HG03521 (cell line): ENCODE measurements around the gene PARP2.
"Not testable (repeated sequence)": the region's sequence is repeated elsewhere in the genome, so short reads cannot be mapped to it uniquely, and the experiment has no call there.

Experiments
- ATAC-seq: cut with Tn5 transposase; IDR thresholded peaks from one replicate; pipeline ENCODE4 v1.9.1; 2021; ENCODE audit warnings: mild to moderate bottlenecking, moderate library complexity; ENCODE audit not compliant: unreplicated experiment

PARP2 gene

GRCh38 chr14:20343092-20343861 lies at the start of gene PARP2:
PARP2 (plus strand) TSS chr14:20343635; CDS start chr14:20343642, 7 bp downstream.
- peak; percentile 89 for ATAC-seq

DNA sequence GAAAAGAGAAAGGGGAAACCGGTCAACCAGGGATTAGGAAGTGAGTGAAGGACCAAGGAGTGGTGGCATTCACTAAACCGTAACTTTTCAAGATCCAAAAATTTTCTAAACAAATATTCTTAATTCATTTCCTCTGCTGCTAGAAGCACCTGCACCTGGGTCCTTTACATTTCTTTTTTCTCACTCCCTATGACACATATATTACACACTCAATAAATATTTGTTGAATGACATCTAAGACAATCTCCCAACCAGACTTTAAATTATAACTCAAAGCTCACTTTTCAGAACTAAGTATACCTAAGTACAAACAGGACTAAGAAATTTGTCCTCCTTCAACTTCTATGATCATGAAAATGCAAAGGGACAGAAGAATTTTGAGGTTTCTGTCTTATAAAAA lies 48.8 kb upstream of the PARP2 start:
- no peak for ATAC-seq

- peak; percentile 70 for ATAC-seq
These were observed 48.4 kb upstream of the PARP2 start for GRCh38 chr14:20295067-20295466.

DNA sequence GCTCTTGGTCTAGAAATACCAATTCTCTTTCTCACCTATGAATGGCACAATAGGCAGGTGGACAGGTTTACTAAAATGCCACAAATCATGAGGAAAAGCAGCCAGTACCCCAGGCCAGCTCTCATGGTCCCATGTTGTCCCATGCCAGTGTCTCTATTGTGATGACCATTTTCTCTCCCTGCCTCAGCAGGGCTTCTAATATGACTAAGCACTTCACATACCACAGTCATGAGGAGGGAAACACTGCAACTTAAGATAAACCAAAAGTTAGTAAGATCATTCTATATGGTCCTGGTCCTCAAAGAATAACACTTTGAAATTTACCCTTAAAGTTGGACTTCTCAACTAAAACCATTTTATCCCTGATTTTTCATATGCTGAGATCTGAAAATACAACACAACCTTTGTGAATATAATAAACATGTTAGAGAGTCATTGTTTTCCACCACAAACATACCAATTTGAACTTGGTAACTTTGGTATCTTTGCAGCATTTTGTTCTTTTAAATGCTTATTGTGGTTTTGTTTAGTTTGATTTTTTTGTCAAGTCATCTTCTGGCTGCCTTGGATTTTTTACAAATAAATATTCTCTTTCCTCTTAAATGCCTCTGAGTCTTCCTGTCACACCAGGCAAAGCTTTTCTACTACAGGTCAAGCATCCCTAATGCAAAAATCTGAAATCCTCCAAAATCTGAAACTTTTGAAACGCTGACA lies 41.2 kb upstream of the PARP2 start:
- ATAC-seq = no peak

- peak; percentile 94 for ATAC-seq
These were observed 38.0 kb upstream of the PARP2 start, which contains the start of gene TTC5 for GRCh38 chr14:20305265-20306078. TTC5 (minus strand) TSS chr14:20305951; CDS start chr14:20305937, 14 bp downstream.

DNA sequence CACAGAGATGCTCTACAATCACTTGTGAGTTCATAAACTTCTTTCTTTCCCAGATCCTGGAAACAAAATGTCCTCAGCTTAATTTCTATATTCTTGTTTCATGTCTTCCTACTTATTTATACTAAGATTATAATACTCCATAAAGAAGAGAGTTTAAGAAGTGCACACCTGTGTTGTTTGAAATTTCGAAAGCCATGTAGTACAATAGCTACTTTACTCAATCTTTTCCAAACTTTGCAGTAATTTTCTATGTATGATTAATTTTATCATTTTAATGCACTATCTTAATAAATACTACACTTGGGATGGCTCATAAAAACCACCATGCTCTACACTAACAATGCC lies 37.4 kb upstream of the PARP2 start:
- no peak for ATAC-seq

DNA sequence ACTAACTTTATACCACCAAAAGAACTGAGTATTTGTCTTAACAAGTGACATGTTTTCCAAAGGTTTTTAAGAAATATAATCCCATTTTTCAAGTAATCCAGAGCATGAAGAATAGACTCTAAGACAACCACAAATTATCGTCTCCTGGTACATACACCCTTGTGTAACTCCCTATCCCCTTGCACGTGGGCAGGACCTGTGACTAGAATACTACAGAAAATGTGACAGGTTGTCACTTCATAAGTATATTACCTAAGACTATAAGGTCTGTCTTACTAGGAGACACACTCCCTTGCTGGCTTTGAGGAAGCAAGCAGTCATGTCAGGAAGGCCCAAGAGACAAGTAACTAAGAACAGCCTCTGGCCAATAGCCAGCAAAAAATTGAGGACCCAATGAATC lies 29.4 kb upstream of the PARP2 start:
- ATAC-seq = no peak

GRCh38 chr14:20317720-20318119 lies 25.7 kb upstream of the PARP2 start:
- no peak for ATAC-seq

- no peak for ATAC-seq
These were observed 16.2 kb upstream of the PARP2 start for GRCh38 chr14:20327005-20327869.

DNA sequence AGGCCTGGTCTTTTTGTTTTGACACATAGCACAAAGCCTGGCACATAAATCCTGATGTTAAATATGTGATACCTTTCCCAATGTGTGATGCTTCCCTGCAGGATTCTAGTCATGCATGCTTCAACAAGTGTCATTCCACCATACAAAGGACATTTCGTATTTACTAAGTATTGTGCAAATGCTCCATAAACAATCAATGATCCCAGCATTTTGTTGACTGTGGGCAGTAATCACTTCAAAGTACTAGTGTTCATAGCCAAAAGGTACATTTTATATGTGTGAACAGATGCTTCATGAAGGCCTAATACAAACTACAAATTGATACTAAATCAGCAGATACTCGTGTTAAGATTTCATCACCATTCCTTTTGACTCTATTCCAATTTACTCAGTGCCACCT lies 14.7 kb upstream of the PARP2 start:
- ATAC-seq = no peak

- no peak for ATAC-seq
These were observed 14.1 kb upstream of the PARP2 start for GRCh38 chr14:20329355-20329754.

DNA sequence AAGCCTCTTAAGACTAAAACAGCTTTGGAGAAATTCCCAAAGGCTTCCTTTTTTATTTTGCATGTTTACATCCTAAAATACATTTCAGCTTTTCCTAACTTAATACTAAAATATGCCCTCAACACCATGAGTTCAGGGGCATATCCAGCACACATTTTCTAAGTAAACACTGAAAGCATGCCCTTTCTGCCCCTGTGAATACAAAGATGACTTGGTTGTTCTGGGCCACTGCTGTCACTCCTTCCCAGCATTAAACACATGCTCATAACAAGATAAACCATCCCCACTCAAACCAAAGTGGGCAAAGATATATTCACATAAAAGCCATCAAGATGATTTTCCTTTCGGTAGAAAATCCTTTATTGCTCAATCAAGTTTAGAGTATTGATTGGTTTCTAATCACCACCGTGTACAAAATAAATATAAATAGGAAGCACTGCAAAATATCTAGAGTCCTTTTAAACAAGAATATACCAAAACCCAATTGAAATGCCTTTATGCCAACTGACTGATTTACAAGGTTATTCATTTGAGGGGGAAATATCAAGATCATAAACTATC lies 12.3 kb upstream of the PARP2 start:
- no peak for ATAC-seq

GRCh38 chr14:20332431-20332787 lies 11.0 kb upstream of the PARP2 start:
- ATAC-seq = no peak

GRCh38 chr14:20332788-20333493 lies 10.5 kb upstream of the PARP2 start, which contains the start of gene CCNB1IP1:
CCNB1IP1 (minus strand) TSS chr14:20333279; CDS start chr14:20316523, 16,756 bp downstream.
- ATAC-seq = peak; percentile 97

DNA sequence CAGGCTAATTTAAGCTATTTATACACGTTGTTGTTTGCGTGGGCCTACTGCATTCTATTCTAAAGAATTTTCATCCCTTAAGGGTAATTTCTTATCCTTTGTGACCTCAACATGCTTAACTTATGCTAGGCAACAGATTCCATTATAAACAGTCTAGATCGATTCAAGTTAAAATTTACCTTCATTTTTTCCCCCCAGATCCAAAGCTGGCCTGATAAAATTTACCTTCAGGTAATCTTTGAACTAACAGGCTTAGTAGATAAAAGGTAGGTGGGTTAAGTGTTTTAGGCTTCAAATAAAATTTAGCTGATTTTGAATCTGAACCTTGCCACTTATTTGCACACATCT lies 10.0 kb upstream of the PARP2 start:
- ATAC-seq = no peak

- ATAC-seq = no peak
These were observed 9.4 kb upstream of the PARP2 start for GRCh38 chr14:20334017-20334416.

DNA sequence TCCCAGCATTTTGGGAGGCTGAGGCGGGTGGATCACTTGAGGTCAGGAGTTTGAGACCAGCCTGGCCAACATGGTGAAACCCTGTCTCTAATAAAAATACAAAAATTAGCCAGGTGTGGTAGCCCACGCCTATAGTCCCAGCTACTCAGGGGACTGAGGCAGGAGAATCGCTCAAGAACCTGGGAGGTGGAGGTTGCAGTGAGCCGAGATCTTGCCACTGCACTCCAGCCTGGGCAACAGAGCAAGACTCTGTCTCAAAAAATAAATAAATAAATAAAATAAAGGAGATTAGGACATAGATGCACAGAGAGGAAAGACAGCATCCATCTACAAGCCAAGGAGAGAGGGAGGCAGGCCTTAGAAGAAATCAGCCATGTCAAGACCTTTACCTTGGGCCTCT lies 2.4 kb upstream of the PARP2 start:
- not testable (repeated sequence) for ATAC-seq

GRCh38 chr14:20341646-20342045 lies 1.8 kb upstream of the PARP2 start:
- ATAC-seq = no peak

- ATAC-seq = no peak
These were observed 406 bp downstream of the PARP2 start for GRCh38 chr14:20343862-20344220.

GRCh38 chr14:20345366-20345765 lies 1.9 kb downstream of the PARP2 start:
- ATAC-seq = no peak
